NCI-H146 treated with DMSO at 0.1 percent for 48 hours (cell line): Measurements from ENCODE around the gene PKD2.
"Not testable (repeated sequence)": the region's sequence is repeated elsewhere in the genome, so short reads cannot be mapped to it uniquely, and the experiment has no call there.

ENCODE experiments used
- DNase-seq: peaks from one replicate; lab custom pipeline; 2025; ENCODE audit not compliant: unreplicated experiment; lab: John Stamatoyannopoulos, UW

Gene PKD2

DNA sequence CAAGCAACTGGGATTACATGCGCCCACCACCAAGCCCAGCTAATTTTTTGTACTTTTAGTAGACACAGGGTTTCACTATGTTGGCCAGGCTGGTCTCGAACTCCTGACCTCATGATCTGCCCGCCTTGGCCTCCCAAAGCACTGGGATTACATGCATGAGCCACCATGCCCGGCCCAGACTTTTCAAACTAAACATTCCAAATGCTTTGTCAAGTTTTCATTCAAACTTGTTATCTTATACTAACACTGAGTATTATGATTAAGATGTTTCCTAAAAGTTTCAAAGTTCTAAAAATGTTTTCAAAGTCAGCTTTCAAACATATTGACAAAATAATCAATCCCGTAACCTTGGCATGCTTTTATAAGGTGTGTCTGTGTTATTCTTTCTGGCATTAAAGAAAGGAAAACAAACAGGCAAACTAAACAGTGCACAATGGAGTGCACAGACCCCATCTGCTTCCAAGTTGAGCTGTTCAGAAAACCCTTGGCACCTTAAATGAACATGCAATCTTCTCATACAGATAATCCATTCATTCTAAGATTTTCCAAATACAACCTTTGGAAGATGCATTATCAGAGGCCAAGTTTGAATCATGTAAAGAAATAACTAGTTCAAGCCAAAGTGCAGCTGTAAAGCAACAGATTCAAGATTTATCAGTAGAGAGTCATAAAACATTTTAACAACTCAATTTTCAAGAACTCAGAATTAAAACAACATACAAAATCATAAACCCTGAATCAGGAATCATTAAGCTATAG is 101.9 kb downstream of the PKD2 start:
- DNase-seq, result no peak

DNA sequence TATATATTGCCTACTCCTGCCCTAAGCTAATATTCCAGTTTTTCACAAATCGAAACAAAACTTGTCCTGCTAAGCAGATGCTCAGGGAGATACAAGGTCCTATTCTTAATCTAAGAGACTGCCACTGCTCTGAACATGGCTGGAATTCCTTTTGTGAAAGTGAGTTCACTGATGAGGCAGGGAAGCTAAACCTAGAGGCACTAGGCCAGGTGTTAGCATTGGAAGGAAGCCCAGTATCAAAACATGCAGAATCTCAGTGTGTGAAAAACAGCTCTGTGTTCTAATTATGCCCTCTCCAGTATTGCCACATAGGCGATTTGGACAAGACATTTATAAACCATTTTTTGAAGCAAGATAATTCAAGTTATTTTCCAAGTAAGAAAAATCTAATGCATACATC is 103.4 kb downstream of the PKD2 start:
- no peak for DNase-seq

DNA sequence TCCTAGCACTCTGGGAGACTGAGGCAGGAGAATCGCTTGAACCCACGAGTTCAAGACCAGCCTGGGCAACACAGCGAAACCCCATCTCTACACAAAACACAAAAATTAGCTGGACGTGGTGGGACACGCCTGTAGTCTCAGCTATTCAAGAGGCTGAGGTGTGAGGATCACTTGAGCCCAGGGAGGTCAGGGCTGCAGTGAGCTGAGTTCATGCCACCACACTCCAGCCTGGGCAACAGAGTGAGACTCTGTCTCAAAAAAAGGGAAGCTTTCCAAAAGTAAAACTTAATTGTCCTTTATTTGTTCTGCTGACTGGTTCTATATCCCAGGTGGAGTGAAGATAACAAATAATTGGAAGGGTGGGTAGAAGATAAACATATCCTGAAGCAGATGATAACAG is 105.4 kb downstream of the PKD2 start:
- DNase-seq, result no peak

DNA sequence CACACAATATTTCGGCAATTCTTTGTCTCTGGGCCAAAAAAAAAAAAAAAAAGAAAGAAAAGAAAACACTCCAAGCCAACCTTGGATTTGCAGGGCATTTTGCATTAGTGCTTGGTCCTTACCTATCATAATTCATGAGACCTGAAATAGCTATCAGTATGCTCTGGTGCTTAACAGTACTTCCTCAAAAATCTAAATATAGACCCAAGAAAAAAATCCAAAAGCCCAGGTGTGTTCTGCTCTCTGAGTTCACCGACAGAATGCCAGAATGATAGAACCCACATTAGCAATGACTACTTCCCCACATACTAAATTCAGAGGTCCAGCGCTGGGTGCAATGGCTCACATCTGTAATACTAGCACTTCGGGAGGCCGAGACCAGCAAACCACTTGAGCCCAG is 108.2 kb downstream of the PKD2 start:
- no peak for DNase-seq

DNA sequence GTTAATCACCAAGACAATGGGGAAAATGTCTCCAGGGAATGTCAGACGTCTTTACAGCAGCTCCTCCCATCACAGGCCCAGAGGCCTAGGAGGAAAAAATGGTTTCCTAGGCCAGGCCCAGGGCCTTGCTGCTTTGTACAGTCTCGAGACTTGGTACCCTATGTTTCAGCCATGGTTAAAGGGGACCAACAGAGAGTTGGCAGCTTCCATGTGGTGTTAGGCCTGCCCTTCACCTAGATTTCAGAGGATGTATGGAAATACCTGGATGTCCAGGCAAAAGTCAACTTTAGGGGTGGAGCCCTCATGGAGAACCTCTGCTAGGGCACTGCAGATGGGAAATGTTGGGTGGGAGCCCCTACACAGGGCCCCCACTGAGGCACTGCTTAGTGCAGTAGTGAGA is 112.5 kb downstream of the PKD2 start:
- DNase-seq, result no peak

DNA sequence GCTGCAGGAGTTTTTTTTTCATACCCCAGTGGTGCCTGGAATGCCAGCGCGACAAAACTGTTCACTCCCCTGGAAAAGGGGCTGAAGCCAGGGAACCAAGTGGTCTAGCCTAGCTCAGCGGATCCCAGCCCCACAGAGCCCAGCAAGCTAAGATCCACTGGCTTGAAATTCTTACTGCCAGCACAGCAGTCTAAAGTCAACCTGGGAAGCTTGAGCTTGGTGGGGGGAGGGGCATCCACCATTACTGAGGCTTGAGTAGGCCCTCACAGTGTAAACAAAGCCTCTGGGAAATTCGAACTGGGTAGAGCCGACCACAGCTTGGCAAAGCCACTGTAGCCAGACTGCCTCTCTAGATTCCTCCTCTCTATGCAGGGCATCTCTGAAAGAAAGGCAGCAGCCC is 114.8 kb downstream of the PKD2 start:
- DNase-seq, result not testable (repeated sequence)
